Activated naive CD4-positive, alpha-beta T cell treated with Interleukin-2 at 50 U/mL for 16 hours (primary cell): ENCODE results near the gene ERMP1.

Experiments
- DNase-seq: peaks from one replicate; pipeline ENCODE4 v3.0.0-alpha.2; 2020

Gene ERMP1

DNA sequence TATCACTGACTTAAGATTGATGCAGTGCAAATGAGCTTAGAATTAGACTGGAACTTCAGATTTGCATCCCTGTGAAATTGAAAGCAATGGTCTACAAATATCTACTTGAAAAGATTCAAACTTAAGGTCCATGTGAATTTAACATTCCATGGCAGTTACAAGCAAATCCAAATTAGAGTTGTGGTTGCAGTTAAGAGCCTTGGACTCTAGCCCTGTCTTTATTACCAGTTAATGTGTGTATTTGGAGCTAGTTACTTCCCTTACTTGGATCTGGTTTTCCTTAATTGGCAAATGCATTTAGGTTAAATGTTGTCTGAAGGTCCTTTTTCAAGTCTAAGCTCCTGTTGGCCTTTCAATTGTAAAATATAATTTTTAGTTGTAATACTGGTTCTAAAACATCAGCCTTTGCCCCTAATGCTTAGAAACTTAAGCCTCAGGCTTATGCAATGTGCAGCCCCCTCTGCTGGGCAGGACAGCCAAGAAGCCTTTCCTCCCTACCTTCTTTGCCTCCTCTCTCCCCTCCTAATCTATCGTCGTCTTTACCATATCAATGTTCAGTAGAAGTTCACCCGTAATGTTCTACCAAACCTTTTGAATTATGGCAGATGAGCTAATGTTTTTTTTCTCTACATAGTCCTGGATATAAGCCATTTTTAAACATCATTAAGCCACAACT is 59.5 kb downstream of the ERMP1 start:
- DNase-seq: no peak

DNA sequence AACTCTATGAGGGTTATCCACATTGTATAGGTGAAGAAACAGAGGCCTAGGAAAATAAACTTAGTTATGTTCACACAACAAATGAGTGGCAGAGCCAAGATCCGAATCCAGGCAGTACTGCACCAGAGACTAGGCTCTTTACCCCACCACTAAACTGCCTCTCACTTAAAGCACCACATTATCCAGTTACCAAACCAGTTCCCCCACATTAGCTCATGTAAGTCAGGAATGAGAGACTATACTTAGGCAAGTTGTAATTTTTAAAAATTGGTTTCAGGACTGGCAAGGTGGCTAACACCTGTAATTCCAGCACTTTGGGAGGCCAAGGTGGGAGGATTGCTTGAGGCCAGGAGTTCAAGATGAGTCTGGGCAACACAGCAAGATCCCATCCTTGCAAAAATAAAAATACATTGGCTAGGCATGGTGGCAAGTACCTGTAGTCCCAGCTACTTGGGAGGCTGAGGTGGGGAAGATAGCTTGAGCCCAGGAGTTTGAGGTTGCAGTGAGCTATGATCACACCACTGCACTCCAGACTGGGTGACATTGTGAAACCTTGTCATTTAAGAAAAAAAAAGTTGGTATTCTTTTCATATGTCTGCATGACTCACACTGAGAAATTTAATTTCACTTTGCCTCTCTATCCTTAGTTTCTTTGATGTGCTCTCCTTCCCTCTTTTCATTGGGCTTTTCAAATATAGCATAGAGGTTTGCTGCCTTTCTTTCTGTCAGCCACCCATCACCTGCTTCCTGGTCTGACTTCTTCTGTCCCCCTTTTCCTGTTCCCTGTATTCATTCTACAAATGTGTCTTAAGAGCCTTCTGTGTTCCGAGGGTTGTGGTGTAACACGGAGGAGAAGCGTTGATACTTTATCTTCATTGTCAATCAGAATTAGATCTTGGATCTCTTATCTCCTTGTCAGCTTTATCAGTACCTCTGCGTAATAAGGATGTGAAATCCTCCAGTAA is 64.7 kb downstream of the ERMP1 start:
- DNase-seq: no peak

DNA sequence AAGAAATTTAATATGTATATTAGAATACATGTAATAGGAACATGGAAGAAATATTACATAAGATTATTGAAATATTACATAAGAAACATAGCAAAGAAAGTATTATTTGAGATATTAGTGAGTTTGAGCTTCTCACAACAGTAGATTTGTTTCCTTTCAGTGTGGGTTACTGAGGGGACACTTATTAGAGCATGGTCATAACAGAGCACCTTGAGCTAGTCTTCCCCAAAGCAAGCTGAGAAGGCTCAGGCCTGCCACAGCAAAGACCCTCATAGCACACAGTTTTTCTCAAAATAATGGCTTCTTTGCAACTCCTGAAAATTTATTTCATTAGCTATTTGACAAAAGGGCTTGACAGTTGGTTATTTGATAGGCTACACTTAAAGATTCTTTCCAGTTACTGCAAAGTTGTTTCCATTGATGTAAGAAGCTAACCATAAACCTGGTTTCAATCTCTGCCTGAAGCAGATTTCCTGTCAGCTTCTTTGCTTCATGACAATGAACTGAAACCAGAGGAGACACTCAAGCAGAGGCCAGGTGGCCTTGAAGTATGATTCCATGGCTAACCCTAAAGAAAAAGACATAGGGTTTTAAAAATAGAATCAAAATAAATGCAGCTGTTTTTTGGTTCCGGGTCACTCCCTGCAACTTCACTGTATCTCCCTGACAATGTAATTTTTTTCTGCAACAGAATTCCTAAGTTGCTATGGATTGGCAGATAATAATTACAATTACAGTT is 68.6 kb downstream of the ERMP1 start:
- no peak for DNase-seq

DNA sequence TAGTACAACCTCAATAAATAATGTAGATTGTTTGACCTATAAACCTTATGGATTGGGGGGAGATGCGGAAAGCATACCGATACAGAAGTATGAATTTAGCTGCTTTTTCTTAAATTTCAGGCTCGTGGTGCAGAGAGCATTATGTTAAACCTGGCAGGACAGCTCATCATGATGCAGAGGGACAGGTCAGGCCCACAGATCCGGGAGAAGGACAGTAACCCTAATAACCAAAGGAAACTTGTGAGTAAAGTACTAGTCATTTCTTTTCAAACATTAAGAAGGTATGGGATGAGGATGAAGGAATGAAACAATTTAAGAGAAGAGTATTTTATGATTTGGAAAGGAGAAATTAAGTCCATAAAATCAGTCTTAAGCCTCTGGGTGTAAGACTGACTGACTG is 70.5 kb downstream of the ERMP1 start:
- DNase-seq: no peak

DNA sequence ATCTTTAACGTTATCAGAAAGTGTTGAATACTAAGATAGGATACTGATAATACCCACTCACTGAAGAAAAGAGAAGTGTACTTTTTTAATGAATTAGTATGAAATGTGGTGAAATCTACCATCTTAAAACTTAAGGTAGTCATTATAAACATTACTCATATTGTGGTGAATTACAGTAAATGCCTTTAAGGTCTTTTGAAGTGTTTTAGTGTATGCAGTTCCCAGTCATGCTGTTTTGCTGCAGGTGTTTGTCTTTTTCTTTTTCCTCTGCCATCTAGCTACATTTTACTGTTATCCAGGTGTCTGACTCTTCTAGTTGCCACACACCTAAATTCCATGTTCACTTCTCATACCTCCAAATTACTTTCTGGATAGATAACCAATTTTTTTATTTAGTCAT is 72.6 kb downstream of the ERMP1 start:
- no peak for DNase-seq

DNA sequence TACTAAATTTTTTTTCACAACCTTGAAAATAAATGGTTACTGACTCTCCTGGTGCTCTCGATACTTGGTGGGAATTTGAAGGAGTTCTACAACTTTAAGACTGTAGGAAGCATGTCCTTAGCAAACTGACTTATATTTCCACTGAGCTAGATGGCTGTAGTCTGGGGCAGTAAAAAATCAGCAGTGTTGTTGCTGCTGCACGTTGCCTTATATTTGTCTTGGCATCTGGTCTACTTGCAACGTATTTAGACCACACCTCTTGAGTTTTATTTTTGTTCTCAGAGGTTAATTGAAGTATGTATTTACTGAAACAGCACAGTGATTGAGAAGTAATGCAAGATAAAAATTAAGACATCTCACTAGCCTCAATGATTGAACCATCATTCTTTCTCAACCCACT is 76.3 kb downstream of the ERMP1 start:
- DNase-seq: no peak

DNA sequence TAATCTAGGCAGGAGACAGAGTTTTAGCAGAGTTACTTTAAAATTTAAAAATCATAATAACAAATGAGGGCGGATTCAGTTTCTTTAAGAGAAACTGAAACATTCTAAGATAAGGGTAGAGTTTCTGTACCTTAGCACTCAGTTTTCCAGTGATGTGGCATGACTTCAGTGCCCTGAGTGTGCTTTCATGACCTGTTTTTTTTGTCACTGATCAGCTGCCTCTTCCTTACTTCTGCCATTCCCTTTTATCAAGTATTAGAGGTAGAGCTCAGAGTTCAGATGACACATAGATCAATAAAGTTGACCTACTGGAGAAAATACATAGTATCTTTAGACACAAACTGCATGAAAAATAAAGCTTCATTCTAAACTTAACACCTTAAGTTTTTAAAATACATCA is 82.3 kb downstream of the ERMP1 start:
- DNase-seq: no peak

DNA sequence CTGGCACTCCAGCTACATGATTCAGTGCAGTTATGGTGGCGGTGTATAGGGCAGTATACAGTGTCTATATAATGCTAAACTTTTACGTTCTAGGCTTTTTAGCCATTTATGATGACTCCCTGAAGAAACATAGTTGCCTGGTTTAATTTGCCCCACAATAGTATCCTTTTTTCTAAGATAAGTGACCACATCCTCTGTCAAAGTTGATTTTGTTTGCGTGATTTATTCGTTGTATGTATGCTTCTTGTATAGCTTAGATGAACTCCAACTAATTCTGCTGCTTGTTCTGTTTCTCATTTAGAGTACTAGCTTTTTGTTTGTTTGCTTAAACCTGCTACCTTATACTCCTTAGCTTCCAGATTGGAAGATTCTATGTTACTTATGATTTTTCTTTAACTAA is 83.6 kb downstream of the ERMP1 start:
- DNase-seq: no peak

DNA sequence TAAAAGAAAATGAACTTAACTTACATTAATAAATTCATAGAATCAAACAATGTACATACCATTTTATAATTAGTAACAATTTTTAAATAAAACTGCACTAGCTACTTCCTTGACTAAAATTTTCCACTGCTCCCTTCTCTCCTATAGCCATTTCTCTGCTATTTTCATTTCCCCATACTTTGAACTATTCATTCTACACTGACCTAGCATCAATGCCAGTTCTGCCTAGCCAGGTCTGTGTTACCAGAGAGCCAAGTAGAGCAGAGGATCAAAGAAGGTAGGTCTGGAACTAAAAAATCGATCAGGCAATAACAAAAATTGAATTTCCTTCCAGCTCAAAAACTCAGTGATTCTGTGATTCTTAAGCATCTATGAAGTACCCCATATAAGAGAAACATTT is 84.5 kb downstream of the ERMP1 start:
- no peak for DNase-seq

DNA sequence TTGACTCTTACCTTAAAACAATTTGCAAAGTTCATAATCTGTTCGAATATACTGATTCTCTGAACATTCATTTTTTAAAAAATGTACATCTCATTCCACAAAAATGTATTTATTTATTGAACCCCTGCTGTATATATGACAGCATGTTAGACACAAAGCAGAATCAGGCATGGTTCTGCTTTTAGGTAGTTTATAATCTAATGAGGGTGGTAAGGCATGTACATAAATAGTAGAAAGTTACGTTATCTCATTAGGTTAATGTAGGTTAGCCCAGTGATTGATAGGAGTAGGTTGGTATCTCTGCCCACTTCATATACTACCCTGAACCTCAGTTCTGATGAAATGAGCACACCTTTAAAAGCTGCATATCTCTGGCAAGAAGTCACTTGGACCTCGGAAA is 89.8 kb downstream of the ERMP1 start:
- DNase-seq: no peak

DNA sequence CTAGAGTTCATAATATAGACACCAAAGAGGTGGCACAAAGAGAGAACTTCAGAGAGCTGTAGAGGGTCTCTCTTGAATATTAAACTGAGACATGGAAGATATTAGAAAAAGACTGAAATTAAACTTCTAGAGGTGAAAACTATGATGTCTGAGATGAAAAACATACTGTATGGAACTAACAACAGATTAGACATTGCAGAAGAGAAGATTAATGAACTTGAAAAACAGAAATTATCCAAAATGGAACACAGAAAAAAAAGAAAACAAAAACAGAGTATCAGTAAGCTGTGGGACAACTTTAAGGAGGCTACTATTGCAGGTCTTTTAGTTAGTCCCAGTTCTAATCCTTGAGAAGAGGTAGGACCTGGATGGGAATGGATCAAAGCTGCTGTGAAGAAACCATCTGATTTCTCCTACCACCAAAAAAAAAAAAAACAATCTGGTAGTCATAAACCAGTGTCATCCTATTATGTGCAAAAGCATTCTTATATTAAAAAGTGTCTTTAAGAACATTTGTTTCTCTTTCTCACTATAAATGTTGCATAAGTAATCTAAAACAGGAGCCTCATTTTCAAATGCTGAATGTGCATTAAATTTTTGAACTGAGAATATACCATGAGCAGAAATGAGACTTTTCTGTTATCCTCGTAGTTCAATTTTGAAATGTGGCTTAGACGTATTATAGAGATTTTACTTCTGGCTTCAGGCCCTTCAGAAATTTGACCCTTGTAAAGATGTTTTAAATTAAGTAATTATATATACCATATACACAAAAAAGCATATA is 96.2 kb downstream of the ERMP1 start:
- no peak for DNase-seq

DNA sequence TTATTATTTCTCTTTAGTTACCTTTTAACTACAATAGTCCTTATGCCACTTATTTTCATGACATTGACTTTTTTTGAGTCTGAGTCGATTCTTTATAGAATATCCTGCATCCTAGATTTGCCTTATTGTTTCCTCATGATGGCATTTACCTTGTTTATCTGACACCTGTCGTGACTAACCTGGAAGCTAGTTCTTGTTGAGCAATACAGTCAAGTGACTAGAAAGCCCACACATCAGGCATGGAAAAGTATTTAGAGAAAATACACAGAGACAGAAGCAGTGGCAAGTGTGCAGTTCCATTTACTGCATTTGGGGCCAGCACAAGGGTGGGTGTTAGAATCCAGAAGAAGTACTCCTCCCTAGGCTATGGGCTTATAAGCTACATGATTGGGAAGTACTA is 97.8 kb downstream of the ERMP1 start:
- DNase-seq: no peak
